ENCODE results near the gene ACSL1. TPM values are rescaled to one million over a fixed set of nuclear protein-coding genes. Genes with fewer than 3 reads are reported as not detected.

ACSL1 gene
- total and polyA plus RNA-seq, 9 donors: 32.8 to 51.9 (median 40.7) TPM

DNA sequence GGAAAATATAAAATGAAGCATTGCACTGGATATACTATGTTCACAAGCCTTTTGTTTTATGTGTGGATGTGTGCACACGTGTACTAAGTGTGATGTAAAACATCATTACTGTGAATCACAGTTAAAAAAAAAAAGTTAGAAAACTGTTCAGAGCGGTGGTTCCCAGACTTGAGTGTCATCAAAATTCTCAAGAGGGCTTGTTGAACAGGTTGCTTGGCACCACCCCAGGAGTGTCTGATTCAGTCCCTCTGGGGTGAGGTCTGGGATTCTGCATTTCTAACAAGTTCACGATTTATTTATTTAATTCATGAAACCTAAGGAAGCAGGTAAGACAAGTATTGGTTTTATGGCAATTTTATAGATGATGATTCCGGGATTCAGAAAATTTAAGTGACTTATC, 93.6 kb downstream of the ACSL1 start:
- Histone ChIP-seq H3K36me3 (ENCODE audit: control insufficient read depth, insufficient read depth, low read length) (peaks cover 4% of the 10 kb centered on the region), H3K27me3 (ENCODE audit: control insufficient read depth, insufficient read depth, low read length) (no peaks in the 10 kb centered on the region), H3K4me3 (ENCODE audit: low read length) (no peak overlapping the region), H3K4me1 (ENCODE audit: control insufficient read depth, insufficient read depth, low read length) (peaks cover 19% of the 10 kb centered on the region), H3K9me3 (replicated peaks; ENCODE audit: control insufficient read depth, low read depth, low read length) (no peaks in the 10 kb centered on the region), H3K27ac (ENCODE audit: low read length) (no peak overlapping the region)
- WGBS (ENCODE audit: insufficient coverage): 80% methylated on average over 1 of the region's 4 CpGs
- DNase-seq: no peak

DNA sequence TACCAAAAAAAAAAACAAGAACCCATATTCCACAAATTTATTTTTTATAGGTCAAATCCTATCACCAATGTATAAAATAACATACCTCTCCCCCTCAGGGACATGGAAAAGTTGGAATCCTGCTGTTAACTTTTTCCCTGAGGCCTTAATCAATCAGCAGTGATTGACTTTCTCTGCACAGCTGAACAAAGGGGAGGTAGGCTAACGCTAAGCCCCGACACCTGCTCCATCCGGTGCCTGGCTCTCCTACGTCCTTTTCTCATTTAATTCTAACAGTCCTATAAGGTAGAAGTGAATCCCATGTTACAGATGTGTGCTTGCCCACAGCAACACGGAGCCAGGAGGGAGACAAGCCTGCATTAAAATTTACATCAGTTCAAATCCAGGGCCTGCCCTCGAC, 94.7 kb downstream of the ACSL1 start:
- WGBS (ENCODE audit: insufficient coverage): 0% methylated on average over 1 of the region's 6 CpGs
- no peaks in the 10 kb centered on the region for H3K27me3 ChIP-seq (ENCODE audit: control insufficient read depth, insufficient read depth, low read length)
- H3K4me1 ChIP-seq (ENCODE audit: control insufficient read depth, insufficient read depth, low read length): peaks cover 19% of the 10 kb centered on the region
- H3K9me3 ChIP-seq (replicated peaks; ENCODE audit: control insufficient read depth, low read depth, low read length): no peaks in the 10 kb centered on the region
- DNase-seq: no peak
- no peak overlapping the region for H3K27ac ChIP-seq (ENCODE audit: low read length)
- peaks cover 4% of the 10 kb centered on the region for H3K36me3 ChIP-seq (ENCODE audit: control insufficient read depth, insufficient read depth, low read length)
- no peak overlapping the region for H3K4me3 ChIP-seq (ENCODE audit: low read length)

DNA sequence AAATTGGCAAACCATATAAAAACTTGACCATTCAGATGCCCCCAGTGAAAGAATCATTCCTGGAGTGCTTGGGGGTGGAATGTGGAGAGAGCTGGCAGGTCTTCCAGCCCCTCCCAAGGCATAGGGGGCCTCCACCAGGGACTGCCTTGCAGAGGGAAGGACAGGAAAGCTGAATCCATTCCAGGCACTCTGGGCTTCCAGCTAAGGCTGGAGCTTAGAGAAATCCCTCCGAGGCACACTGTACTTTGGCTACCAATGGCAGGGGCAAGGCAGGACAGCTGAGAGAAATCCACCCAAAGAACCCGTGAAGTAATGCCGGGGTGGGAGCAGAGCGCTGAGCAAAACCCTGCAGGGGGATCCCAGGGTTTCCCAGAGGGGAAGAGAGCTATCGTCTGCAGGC, 95.8 kb downstream of the ACSL1 start:
- Histone ChIP-seq H3K27me3 (ENCODE audit: control insufficient read depth, insufficient read depth, low read length) (no peaks in the 10 kb centered on the region), H3K36me3 (ENCODE audit: control insufficient read depth, insufficient read depth, low read length) (peaks cover 8% of the 10 kb centered on the region), H3K4me3 (ENCODE audit: low read length) (no peak overlapping the region), H3K4me1 (ENCODE audit: control insufficient read depth, insufficient read depth, low read length) (peaks cover 19% of the 10 kb centered on the region), H3K27ac (ENCODE audit: low read length) (peak overlapping the region; percentile 66), H3K9me3 (replicated peaks; ENCODE audit: control insufficient read depth, low read depth, low read length) (no peaks in the 10 kb centered on the region)
- WGBS (ENCODE audit: insufficient coverage): 82% methylated on average over 4 of the region's 5 CpGs
- DNase-seq: peak; percentile 40

GRCh38 chr4:184728858-184729257, 96.9 kb downstream of the ACSL1 start:
- WGBS (ENCODE audit: insufficient coverage): no CpG with 5 or more reads among the region's 2 CpGs
- Histone ChIP-seq H3K4me3 (ENCODE audit: low read length) (no peak overlapping the region), H3K4me1 (ENCODE audit: control insufficient read depth, insufficient read depth, low read length) (peaks cover 19% of the 10 kb centered on the region), H3K9me3 (replicated peaks; ENCODE audit: control insufficient read depth, low read depth, low read length) (no peaks in the 10 kb centered on the region), H3K36me3 (ENCODE audit: control insufficient read depth, insufficient read depth, low read length) (peaks cover 9% of the 10 kb centered on the region), H3K27me3 (ENCODE audit: control insufficient read depth, insufficient read depth, low read length) (no peaks in the 10 kb centered on the region), H3K27ac (ENCODE audit: low read length) (no peak overlapping the region)
- DNase-seq: no peak

DNA sequence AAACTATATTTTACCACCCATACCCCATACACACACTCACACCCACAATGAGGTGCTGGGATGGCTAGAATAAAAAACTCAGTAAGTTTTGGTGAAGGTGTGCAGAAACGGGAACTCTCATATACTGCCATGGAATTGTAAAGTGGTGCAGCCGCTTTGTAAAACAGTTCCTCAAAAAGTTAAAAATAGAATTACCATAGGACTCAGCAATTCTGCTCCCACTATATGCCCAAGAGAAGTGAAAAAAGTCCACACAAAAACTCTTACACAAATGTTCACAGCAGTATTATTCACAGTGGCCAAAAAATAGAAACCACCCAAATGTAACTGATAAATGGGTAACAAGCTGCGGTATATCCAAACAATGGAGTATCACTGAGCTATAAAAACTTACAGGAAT, 98.3 kb downstream of the ACSL1 start:
- DNase-seq: no peak
- no peaks in the 10 kb centered on the region for H3K27me3 ChIP-seq (ENCODE audit: control insufficient read depth, insufficient read depth, low read length)
- peaks cover 11% of the 10 kb centered on the region for H3K36me3 ChIP-seq (ENCODE audit: control insufficient read depth, insufficient read depth, low read length)
- 40% methylated on average over 1 of the region's 3 CpGs for WGBS (ENCODE audit: insufficient coverage)
- no peak overlapping the region for H3K27ac ChIP-seq (ENCODE audit: low read length)
- no peaks in the 10 kb centered on the region for H3K9me3 ChIP-seq (replicated peaks; ENCODE audit: control insufficient read depth, low read depth, low read length)
- peaks cover 10% of the 10 kb centered on the region for H3K4me1 ChIP-seq (ENCODE audit: control insufficient read depth, insufficient read depth, low read length)
- H3K4me3 ChIP-seq (ENCODE audit: low read length): no peak overlapping the region

- no peak for DNase-seq
- WGBS (ENCODE audit: insufficient coverage): 67% methylated on average over 1 of the region's 1 CpG
These were observed 103.0 kb downstream of the ACSL1 start for GRCh38 chr4:184722798-184723197.

GRCh38 chr4:184721254-184721653, 104.5 kb downstream of the ACSL1 start:
- Histone ChIP-seq H3K4me1 (ENCODE audit: control insufficient read depth, insufficient read depth, low read length) (no peaks in the 10 kb centered on the region), H3K4me3 (ENCODE audit: low read length) (no peak overlapping the region), H3K27me3 (ENCODE audit: control insufficient read depth, insufficient read depth, low read length) (no peaks in the 10 kb centered on the region), H3K27ac (ENCODE audit: low read length) (no peak overlapping the region), H3K9me3 (replicated peaks; ENCODE audit: control insufficient read depth, low read depth, low read length) (no peaks in the 10 kb centered on the region), H3K36me3 (ENCODE audit: control insufficient read depth, insufficient read depth, low read length) (peaks cover 21% of the 10 kb centered on the region)
- no peak for DNase-seq

More at GRCh38 chr4:184722798-184723197, 103.0 kb downstream of the ACSL1 start:
- H3K9me3 ChIP-seq (replicated peaks; ENCODE audit: control insufficient read depth, low read depth, low read length): no peaks in the 10 kb centered on the region
- no peaks in the 10 kb centered on the region for H3K27me3 ChIP-seq (ENCODE audit: control insufficient read depth, insufficient read depth, low read length)
- H3K27ac ChIP-seq (ENCODE audit: low read length): no peak overlapping the region
- peaks cover 17% of the 10 kb centered on the region for H3K36me3 ChIP-seq (ENCODE audit: control insufficient read depth, insufficient read depth, low read length)
- H3K4me1 ChIP-seq (ENCODE audit: control insufficient read depth, insufficient read depth, low read length): no peaks in the 10 kb centered on the region
- H3K4me3 ChIP-seq (ENCODE audit: low read length): no peak overlapping the region

GRCh38 chr4:184719407-184719806, 106.4 kb downstream of the ACSL1 start:
- Histone ChIP-seq H3K4me3 (ENCODE audit: low read length) (no peak overlapping the region), H3K27me3 (ENCODE audit: control insufficient read depth, insufficient read depth, low read length) (no peaks in the 10 kb centered on the region), H3K36me3 (ENCODE audit: control insufficient read depth, insufficient read depth, low read length) (peaks cover 27% of the 10 kb centered on the region), H3K9me3 (replicated peaks; ENCODE audit: control insufficient read depth, low read depth, low read length) (no peaks in the 10 kb centered on the region), H3K4me1 (ENCODE audit: control insufficient read depth, insufficient read depth, low read length) (no peaks in the 10 kb centered on the region), H3K27ac (ENCODE audit: low read length) (no peak overlapping the region)
- WGBS (ENCODE audit: insufficient coverage): 83% methylated on average over 2 of the region's 3 CpGs
- no peak for DNase-seq

DNA sequence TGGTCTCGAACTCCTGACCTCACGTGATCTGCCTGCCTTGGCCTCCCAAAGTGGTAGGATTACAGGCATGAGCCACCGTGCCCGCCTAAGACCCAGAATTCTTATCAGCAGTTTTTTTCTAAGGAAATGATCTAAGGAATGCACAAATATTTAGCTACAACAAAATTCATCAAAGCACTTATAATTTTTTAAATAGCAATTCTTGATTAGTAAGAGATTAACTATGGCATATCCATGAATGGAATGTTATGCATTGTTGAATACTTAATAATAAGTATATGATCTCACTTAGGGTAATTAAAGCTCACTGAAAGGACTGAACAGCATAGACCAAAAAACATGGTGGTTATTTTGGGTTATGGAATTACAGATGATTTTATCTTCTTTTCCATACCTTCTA, 110.2 kb downstream of the ACSL1 start:
- no peak for DNase-seq
- no CpG with 5 or more reads among the region's 4 CpGs for WGBS (ENCODE audit: insufficient coverage)
- H3K27me3 ChIP-seq (ENCODE audit: control insufficient read depth, insufficient read depth, low read length): no peaks in the 10 kb centered on the region
- no peaks in the 10 kb centered on the region for H3K9me3 ChIP-seq (replicated peaks; ENCODE audit: control insufficient read depth, low read depth, low read length)
- H3K27ac ChIP-seq (ENCODE audit: low read length): no peak overlapping the region
- no peak overlapping the region for H3K4me3 ChIP-seq (ENCODE audit: low read length)
- no peaks in the 10 kb centered on the region for H3K4me1 ChIP-seq (ENCODE audit: control insufficient read depth, insufficient read depth, low read length)
- peaks cover 32% of the 10 kb centered on the region for H3K36me3 ChIP-seq (ENCODE audit: control insufficient read depth, insufficient read depth, low read length)

GRCh38 chr4:184713887-184714286, 111.9 kb downstream of the ACSL1 start:
- Histone ChIP-seq H3K36me3 (ENCODE audit: control insufficient read depth, insufficient read depth, low read length) (peaks cover 26% of the 10 kb centered on the region), H3K9me3 (replicated peaks; ENCODE audit: control insufficient read depth, low read depth, low read length) (no peaks in the 10 kb centered on the region), H3K27me3 (ENCODE audit: control insufficient read depth, insufficient read depth, low read length) (no peaks in the 10 kb centered on the region), H3K27ac (ENCODE audit: low read length) (no peak overlapping the region), H3K4me3 (ENCODE audit: low read length) (no peak overlapping the region), H3K4me1 (ENCODE audit: control insufficient read depth, insufficient read depth, low read length) (no peaks in the 10 kb centered on the region)
- DNase-seq: no peak
- WGBS (ENCODE audit: insufficient coverage): 100% methylated on average over 1 of the region's 2 CpGs

DNA sequence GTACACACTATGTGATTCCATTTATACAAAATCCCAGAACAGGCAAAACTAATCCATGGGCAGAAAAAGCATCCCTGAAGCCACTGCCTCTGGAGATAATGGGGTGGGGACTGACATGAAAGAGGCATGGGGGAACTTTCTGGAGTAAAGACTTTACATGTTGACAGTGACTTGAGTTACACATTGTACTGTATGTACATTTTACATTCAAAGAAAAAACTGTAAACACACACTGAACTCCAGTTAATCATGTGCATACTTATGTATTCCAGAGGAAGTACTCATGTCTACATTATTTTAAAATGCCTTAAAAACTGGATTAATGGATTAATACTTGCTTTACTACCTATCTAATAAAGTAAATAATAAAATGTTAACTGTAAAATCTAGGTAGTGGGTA, 113.4 kb downstream of the ACSL1 start:
- H3K36me3 ChIP-seq (ENCODE audit: control insufficient read depth, insufficient read depth, low read length): peaks cover 24% of the 10 kb centered on the region
- no peaks in the 10 kb centered on the region for H3K27me3 ChIP-seq (ENCODE audit: control insufficient read depth, insufficient read depth, low read length)
- no peak overlapping the region for H3K4me3 ChIP-seq (ENCODE audit: low read length)
- no peak for DNase-seq
- H3K27ac ChIP-seq (ENCODE audit: low read length): no peak overlapping the region
- H3K4me1 ChIP-seq (ENCODE audit: control insufficient read depth, insufficient read depth, low read length): no peaks in the 10 kb centered on the region
- H3K9me3 ChIP-seq (replicated peaks; ENCODE audit: control insufficient read depth, low read depth, low read length): no peaks in the 10 kb centered on the region

Data from muscle of leg (tissue), 11 donors.